ENCODE data around the gene PDE9A. TPM values are rescaled to one million over a fixed set of nuclear protein-coding genes. Genes with fewer than 3 reads are reported as not detected.

Gene PDE9A
- total and polyA plus RNA-seq, 2 donors (not counting 3 experiments of a cell fraction or from before 2014, with no cell fraction given) = 0.28 to 2.2 TPM

- no peak for FAIRE-seq
- ChIA-PET POLR2A (no interaction called here), CTCF (no interaction called here)
- no peaks in the 10 kb centered on the region for H3K9me1 ChIP-seq (replicated peaks; ENCODE audit: control insufficient read depth, extremely low read depth, insufficient read depth, low read length)
- H3K9ac ChIP-seq (replicated peaks; ENCODE audit: extremely low read depth, insufficient read depth, low read length) = no peak overlapping the region
- H3K4me3 ChIP-seq (replicated peaks in 1 of 3; ENCODE audit: insufficient read depth in 1 of 3, low read depth in 1 of 3, low read length in 3 of 3) = no peak overlapping the region
- no peaks in the 10 kb centered on the region for H3K4me1 ChIP-seq (ENCODE audit: control insufficient read depth, extremely low read depth, insufficient read depth, low read length)
- H2AFZ ChIP-seq (ENCODE audit: low read depth, low read length) = no peak overlapping the region
- no TSS peak for BruUV-seq (replicated peaks)
- H3K27me3 ChIP-seq (ENCODE audit: control insufficient read depth in 2 of 2, insufficient read depth in 2 of 2, low read length in 2 of 2) = no peaks in the 10 kb centered on the region
- no peak for DNase-seq (ENCODE audit: low read depth, low spot score)
- dilution Hi-C loops (cut with MboI; ENCODE audit: extremely low pct_ligation_motif_present, low sequenced_read_pairs) = no loop called here
- H3K4me2 ChIP-seq (ENCODE audit: insufficient read depth, low read length) = no peak overlapping the region
- no peaks in the 10 kb centered on the region for H3K9me3 ChIP-seq (replicated peaks; ENCODE audit: control insufficient read depth, insufficient read depth, low read length)
- H3K27ac ChIP-seq (ENCODE audit: insufficient read depth, low read depth, low read length) = no peak overlapping the region
- TF ChIP-seq GATA2 (IDR thresholded peaks at IDR 0.05; ENCODE audit: insufficient read depth, insufficient read length, low read depth, low read length) (no peak), MYC (IDR thresholded peaks at IDR 0.05; ENCODE audit: low read depth, low read length) (no peak), POLR2AphosphoS5 (IDR thresholded peaks at IDR 0.05; ENCODE audit: insufficient read depth, low read depth, low read length) (no peak), POLR2A (IDR thresholded peaks at IDR 0.05; ENCODE audit: low read depth, low read length) (no peak), FOS (IDR thresholded peaks at IDR 0.05; ENCODE audit: borderline replicate concordance, insufficient read depth, low read length) (no peak), MAX (IDR thresholded peaks at IDR 0.05; ENCODE audit: insufficient read depth, insufficient read length) (no peak), JUN (IDR thresholded peaks at IDR 0.05; ENCODE audit: borderline replicate concordance, insufficient read depth, insufficient read length, low read depth) (no peak), EZH2 (IDR thresholded peaks at IDR 0.05; ENCODE audit: borderline replicate concordance, low read depth, low read length, severe bottlenecking) (no peak), CTCF (IDR thresholded peaks at IDR 0.05; ENCODE audit: extremely low read depth in 1 of 2, insufficient read depth in 1 of 2, low read depth in 1 of 2, low read length in 2 of 2) (no peak)
- intact Hi-C loops (cut with micrococcal nuclease) = no loop called here
- no peaks in the 10 kb centered on the region for H4K20me1 ChIP-seq (replicated peaks; ENCODE audit: control insufficient read depth, extremely low read depth, insufficient read depth, low read length)
- H3K36me3 ChIP-seq (ENCODE audit: control insufficient read depth in 2 of 2, extremely low read depth in 1 of 2, insufficient read depth in 2 of 2, low read length in 2 of 2) = no peaks in the 10 kb centered on the region
- no peaks in the 10 kb centered on the region for H3K79me2 ChIP-seq (ENCODE audit: control insufficient read depth, insufficient read depth, low read length)
These were observed 38.6 kb downstream of the PDE9A start for GRCh38 chr21:42691901-42692559.
